ACC112 (cell line): ENCODE data around the gene DBH.

ENCODE experiments used
- H2AFZ ChIP-seq: fragments of 200-600 bp; sonication (generic); one replicate; pipeline ENCODE4 v1.6.0; 2017; ENCODE audit warnings: antibody characterized with exemption, low read length; ENCODE audit not compliant: unreplicated experiment
- H3K27ac ChIP-seq: fragments of 200-600 bp; sonication (generic); 2 replicates; pipeline ENCODE4 v1.5.1; 2014; ENCODE audit warnings: low read depth, mild to moderate bottlenecking, antibody characterized with exemption, low read length, moderate library complexity
- H3K27me3 ChIP-seq: fragments of 200-600 bp; sonication (generic); 2 replicates; pipeline ENCODE4 v1.6.1; 2014; ENCODE audit warnings: mild to moderate bottlenecking, antibody characterized with exemption, low read length, moderate library complexity, mixed read lengths; ENCODE audit not compliant: insufficient read depth
- H3K36me3 ChIP-seq: fragments of 200-600 bp; sonication (generic); 2 replicates; pipeline ENCODE4 v1.6.1; 2016; ENCODE audit warnings: mild to moderate bottlenecking, antibody characterized with exemption, low read length, moderate library complexity, mixed read lengths; ENCODE audit not compliant: insufficient read depth
- H3K4me1 ChIP-seq: fragments of 200-600 bp; sonication (generic); one replicate; pipeline ENCODE4 v1.6.1; 2016; ENCODE audit warnings: low read length, mixed read lengths; ENCODE audit not compliant: insufficient read depth, unreplicated experiment, control insufficient read depth
- H3K4me3 ChIP-seq: fragments of 200-600 bp; sonication (generic); 2 replicates; pipeline ENCODE4 v1.5.1; 2014; ENCODE audit warnings: mild to moderate bottlenecking, low read depth, low read length
- H3K79me2 ChIP-seq: fragments of 200-600 bp; sonication (generic); one replicate; pipeline ENCODE4 v1.6.0; 2016; ENCODE audit warnings: low read length; ENCODE audit not compliant: control insufficient read depth, unreplicated experiment, insufficient read depth

The DBH gene

DNA sequence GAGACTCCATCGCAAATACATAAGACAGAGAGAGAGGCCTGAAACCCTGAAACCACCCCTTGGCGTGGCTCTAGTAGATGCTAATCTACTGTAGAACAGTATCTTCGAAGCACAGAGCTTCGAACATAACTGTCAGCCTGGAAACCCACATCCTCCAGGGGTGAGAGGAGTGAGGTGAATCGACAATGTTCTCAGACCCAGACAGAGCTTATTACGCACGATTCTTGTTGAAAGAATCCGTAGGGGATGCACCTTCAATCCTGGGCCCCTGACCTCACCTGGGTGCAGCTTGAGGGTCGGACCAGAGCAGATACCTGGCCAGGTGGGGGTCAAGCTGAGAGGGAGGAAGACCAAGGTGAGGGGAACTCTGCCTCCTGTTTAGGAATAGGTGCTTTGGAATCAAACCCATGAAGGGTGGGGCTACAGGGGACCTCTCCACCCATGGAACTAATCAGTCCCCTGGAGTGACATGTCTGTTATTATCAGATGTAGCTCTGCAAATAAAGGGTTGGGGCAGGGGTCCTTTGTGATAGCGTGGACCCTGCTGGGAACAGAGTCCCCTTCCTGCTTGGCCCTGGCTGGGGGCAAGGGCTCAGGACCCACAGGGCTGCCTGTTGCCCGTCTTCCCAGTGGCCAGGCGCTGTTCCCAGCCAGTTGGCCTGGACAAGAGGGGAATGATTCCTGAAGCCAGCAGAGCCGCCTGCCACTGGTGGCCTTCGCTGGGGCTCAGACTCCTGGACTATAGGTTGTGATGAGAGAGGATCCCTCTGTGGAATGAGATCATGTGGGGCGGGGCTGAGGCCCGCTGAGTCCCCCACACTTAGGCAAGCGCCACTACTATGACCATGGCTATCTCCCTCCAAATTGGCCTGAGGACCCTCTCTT is 41.2 kb downstream of the DBH start:
- H3K27me3 ChIP-seq, result no peaks in the 10 kb centered on the region
- H3K4me1 ChIP-seq, result no peaks in the 10 kb centered on the region
- no peak overlapping the region for H2AFZ ChIP-seq
- no peaks in the 10 kb centered on the region for H3K79me2 ChIP-seq
- no peak overlapping the region for H3K27ac ChIP-seq
- no peak overlapping the region for H3K4me3 ChIP-seq
- no peaks in the 10 kb centered on the region for H3K36me3 ChIP-seq

DNA sequence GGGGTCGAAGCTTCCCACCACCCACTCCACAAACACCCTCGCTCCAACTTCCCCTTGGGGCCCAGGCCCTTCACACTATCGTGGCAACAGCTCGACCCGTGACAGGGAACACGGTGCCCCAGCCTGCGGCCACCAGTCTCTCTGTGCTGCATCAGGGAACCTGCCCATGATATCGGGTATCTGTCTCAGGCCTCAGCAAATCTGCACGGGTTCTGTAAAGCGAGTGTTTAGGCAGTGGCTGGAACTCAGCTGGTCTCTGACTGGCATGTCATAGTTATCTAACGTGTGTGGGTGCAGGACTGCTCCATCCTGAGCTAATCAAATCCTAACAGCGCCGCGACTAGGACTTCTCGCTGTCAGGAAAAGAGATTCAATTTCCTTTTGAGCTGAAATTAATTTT is 42.9 kb downstream of the DBH start:
- H3K27ac ChIP-seq, result no peak overlapping the region

DNA sequence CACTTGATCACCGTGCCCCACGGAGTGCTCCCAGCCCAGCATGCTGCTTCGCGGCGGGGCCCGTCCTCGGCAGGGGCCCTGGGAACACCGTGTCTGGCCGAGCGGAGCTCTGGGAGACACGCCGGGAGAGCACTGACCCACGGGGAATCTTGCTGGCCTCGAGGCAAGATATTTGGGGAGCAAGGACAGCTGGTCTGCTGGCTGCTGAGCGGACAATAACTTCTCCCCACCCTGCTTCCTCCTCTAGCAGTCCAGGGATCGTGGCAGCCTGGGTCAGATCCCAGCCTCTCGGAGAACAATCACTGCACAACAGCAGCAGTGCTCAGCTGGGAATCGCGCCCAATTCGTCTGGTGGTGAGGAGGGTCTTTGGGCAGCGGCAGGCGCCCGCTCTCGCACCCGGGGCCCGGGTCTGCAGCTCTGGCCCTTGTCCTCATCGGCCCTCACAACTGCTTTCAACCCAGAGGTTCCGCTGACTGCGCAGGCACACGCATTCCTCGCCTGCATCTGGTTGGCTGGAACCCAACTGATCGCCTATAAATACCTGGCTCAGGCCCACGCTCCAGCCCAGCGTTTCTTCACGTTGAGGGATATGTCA is 43.4 kb downstream of the DBH start:
- no peaks in the 10 kb centered on the region for H3K27me3 ChIP-seq
- no peaks in the 10 kb centered on the region for H3K79me2 ChIP-seq
- no peak overlapping the region for H3K4me3 ChIP-seq
- no peak overlapping the region for H3K27ac ChIP-seq
- H2AFZ ChIP-seq, result no peak overlapping the region
- H3K36me3 ChIP-seq, result no peaks in the 10 kb centered on the region
- peaks cover 10% of the 10 kb centered on the region for H3K4me1 ChIP-seq

More for the DNA sequence above, 42.9 kb downstream of the DBH start:
- Histone ChIP-seq H3K36me3 (no peaks in the 10 kb centered on the region), H3K79me2 (no peaks in the 10 kb centered on the region), H2AFZ (no peak overlapping the region), H3K4me3 (no peak overlapping the region), H3K27me3 (no peaks in the 10 kb centered on the region), H3K4me1 (peaks cover 10% of the 10 kb centered on the region)

DNA sequence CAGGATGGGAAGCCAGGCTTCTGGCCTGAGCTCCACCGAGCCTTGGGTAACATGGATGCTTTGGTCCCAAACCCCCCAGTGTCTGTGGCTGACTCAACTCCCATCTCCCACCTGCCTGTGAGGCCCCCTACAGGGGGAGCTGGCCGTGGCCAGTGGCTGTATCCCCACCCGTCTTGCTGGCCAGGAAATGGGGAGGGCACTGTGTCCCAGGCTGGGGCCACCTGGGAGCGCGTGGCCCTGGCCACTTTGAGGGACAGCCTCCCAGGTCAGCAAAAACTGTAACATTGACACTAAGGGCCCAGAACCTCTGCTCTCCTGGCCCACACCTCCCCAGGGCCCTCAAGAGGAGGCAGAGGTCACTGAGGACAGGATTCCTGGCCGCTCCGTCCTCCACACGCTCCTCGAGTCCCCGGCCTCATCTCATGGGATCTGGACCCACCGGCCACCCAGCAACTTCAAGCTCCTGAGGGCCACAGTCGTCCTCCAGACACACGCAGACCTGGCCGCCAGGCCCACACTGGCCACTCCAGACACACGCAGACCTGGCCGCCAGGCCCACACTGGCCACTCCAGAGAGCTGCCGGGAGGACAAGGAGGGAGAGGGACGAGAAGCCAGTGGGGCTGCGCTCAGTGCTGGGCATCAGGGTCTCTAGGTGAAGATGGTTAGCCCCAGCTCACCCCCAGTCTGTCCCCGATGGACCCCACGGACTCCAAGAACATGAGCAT is 44.2 kb downstream of the DBH start:
- H2AFZ ChIP-seq, result no peak overlapping the region
- H3K27me3 ChIP-seq, result no peaks in the 10 kb centered on the region
- peaks cover 10% of the 10 kb centered on the region for H3K4me1 ChIP-seq
- H3K36me3 ChIP-seq, result no peaks in the 10 kb centered on the region
- no peak overlapping the region for H3K27ac ChIP-seq
- no peaks in the 10 kb centered on the region for H3K79me2 ChIP-seq
- H3K4me3 ChIP-seq, result no peak overlapping the region

DNA sequence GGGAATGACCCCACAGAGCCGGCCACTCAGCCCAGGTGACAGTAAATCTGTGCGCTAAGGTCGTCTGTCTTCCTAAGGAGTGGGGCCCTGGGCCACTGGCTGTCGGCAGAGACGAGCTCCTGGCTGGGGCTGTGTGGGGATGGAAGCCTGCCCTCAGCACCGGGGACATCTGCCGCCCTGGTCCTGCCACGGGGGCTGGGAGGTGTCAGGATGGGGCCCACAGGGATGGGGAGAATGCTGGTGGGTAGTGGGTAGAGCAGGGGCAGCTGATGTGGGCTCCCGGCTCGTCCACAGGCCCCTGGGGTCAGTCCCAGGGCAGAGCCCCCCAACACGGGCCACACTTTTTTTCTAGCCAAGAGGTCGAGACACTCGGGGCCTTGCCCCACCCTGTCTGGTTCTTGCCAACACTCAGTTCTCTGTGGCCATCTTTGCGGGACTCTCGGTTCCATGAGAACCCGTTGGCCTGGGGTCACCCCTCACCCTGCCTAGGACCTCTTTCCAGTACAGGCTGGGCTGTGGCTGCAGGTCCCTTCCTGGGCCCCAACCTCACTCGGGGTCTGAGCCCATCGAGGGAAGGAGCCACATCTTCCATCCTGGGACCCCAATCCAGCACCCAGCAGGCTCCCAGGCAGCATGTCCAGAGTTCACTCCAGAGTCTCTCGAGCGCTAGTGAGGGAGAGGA is 45.0 kb downstream of the DBH start:
- H3K79me2 ChIP-seq, result no peaks in the 10 kb centered on the region
- no peak overlapping the region for H3K27ac ChIP-seq
- no peaks in the 10 kb centered on the region for H3K36me3 ChIP-seq
- no peak overlapping the region for H3K4me3 ChIP-seq
- H3K4me1 ChIP-seq, result peaks cover 10% of the 10 kb centered on the region
- no peaks in the 10 kb centered on the region for H3K27me3 ChIP-seq
- H2AFZ ChIP-seq, result no peak overlapping the region

DNA sequence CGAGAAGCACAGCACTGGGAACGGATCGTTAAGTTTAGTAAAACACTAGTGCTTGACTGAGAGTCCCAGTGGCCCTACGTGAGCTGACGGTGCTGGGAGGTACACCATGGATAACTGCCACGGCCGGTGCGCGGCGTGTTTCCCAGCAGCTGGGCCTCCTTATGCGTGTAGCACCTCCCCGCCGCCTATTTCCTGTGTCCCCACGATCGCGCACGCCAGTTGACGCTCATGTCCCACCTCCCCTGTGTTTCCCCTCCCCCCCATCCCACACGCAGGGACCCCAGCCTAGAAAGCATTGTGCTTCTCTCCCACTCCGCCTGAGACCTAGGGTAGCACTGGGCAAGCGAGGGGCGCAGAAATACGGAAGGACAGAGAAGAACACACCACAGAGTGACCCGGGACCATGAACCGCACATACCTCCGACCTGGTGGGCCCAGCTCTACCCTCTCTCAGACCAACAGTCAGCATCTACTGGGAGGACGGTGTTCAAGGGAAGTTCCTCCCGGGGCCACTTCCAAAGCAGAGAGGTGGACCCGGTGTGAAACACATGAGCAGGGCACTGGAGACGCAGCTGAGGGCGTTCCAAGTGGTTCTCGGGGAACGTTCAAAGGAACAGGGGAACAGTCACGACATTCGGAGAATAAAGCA is 45.6 kb downstream of the DBH start:
- H3K36me3 ChIP-seq, result no peaks in the 10 kb centered on the region
- no peaks in the 10 kb centered on the region for H3K27me3 ChIP-seq
- H3K4me3 ChIP-seq, result no peak overlapping the region
- no peaks in the 10 kb centered on the region for H3K79me2 ChIP-seq
- H2AFZ ChIP-seq, result no peak overlapping the region
- no peak overlapping the region for H3K27ac ChIP-seq
- peaks cover 10% of the 10 kb centered on the region for H3K4me1 ChIP-seq

DNA sequence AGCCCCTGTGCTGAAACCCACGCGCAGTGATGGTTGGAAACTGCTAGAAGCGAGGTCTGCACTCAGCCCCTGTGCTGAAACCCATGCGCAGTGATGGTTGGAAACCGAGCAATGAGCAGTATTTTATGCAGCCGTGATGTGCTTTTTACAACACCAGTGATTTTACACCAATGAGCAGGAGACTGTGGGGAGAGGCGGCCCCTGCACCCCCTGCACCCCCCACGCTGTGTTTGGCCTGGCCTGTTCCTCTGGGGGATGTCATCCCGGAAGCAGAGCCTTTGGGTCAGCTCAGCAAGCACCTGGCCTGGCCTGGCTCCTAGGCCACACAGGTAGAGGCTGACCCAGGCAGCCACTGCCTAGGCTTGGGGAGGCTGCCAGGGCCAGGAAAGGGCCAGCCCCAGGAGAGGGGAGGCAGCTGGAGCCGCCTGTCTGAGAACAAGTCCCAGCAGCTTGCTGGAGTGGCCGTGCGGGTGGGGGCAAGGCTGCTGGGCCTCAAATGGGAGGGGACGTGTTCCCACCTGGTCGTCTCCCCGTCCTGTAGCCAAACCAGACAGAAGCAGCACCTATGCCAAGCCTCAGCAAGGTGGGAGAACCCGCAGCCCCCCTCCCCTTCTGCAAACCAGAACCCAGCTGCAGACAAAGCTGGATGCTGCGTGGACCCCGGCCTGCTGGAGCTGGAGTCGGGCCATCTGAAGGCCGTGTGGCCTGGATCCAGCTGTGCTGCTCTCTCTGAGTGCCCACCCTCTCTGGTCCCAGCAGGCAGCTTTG is 46.8 kb downstream of the DBH start:
- Histone ChIP-seq H3K79me2 (no peaks in the 10 kb centered on the region), H3K27ac (no peak overlapping the region), H3K36me3 (no peaks in the 10 kb centered on the region), H3K27me3 (no peaks in the 10 kb centered on the region), H3K4me1 (peaks cover 10% of the 10 kb centered on the region), H3K4me3 (no peak overlapping the region), H2AFZ (no peak overlapping the region)

DNA sequence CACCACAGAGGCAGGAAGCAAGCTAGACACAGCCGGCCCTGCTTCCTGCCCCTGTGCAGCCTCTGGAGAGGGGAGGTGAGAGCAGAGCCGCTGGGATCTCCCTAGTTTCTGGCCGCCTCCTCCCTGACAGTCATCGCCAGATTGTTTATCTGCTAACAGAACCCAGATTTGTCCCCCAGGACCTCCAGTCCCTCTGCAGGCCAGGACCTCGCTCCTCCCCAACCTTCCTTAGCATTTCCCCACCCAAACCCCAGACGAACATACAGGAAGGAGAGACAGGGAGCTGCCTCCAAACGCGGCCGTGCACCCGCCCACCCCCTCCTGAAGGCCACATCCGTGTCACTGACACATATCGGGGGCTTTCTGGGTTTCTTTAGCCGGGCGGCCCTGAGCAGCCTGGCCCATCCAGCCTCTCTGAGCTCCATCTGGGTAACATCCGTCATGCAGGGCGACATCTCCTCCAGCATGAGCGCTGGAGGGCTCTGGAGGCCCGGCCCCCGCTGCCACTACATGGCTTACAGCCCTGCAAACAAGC is 47.5 kb downstream of the DBH start:
- Histone ChIP-seq H3K27me3 (no peaks in the 10 kb centered on the region), H3K4me3 (no peak overlapping the region), H3K36me3 (no peaks in the 10 kb centered on the region), H3K79me2 (no peaks in the 10 kb centered on the region), H2AFZ (no peak overlapping the region), H3K4me1 (peaks cover 10% of the 10 kb centered on the region), H3K27ac (no peak overlapping the region)

DNA sequence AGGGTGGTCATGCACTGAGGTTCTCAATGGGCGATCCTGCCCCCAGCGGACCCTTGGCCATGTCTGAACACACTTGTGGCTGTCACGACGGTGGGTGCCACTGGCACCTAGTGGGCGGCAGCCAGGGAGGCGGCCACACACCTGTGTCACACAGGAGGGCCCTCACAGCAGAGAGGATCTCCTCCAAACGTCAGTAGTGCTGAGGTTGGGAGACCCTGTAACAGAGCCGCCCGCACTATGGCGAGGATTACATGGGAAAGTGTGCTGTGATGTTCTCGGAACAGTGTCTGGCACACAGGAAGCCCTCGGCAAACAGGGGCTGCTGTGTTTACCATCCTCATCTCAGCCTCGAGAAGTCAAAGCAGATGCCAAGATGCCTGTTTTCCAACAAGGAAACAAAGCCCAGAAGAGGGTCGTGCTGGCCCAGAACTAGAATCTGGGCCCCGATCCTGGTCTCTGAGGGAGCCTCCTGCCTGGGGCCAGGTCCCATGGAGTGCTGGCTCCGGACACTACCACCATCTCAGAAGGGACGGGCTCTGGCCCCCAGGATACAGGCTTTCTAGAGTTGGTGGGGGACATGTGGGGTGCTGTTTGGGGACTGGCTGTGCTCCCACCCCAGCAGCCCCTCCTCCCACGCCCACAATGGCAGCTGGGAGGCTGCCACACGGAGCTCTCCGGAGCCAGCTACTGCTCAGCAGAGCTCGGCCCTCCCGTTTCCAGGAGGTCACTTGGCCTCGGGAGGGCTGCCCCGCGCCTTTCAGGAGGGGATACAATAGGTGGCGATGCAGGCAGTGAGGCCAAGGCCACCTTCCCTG is 48.2 kb downstream of the DBH start:
- H3K79me2 ChIP-seq, result no peaks in the 10 kb centered on the region
- H3K27me3 ChIP-seq, result no peaks in the 10 kb centered on the region
- no peak overlapping the region for H2AFZ ChIP-seq
- H3K27ac ChIP-seq, result no peak overlapping the region
- no peak overlapping the region for H3K4me3 ChIP-seq
- H3K4me1 ChIP-seq, result peaks cover 10% of the 10 kb centered on the region
- no peaks in the 10 kb centered on the region for H3K36me3 ChIP-seq
